GM18858 (cell line): ENCODE measurements around the gene CEMP1.

Experiments
- ATAC-seq: cut with Tn5 transposase; IDR thresholded peaks from one replicate; pipeline ENCODE4 v1.9.1; 2021; ENCODE audit not compliant: unreplicated experiment

CEMP1 gene

GRCh38 chr16:2520784-2521531 lies 10.2 kb downstream of the CEMP1 start:
- ATAC-seq, result no peak

- ATAC-seq, result no peak
Measured at GRCh38 chr16:2520097-2520783, 11.0 kb downstream of the CEMP1 start, which contains the start of gene AMDHD2. TSS of gene AMDHD2 (plus strand) at chr16:2520371. CDS start at chr16:2520459, 88 bp downstream.

GRCh38 chr16:2519711-2520080 lies 11.5 kb downstream of the CEMP1 start:
- ATAC-seq, result no peak

GRCh38 chr16:2518823-2519710 lies 12.1 kb downstream of the CEMP1 start:
- ATAC-seq, result no peak

GRCh38 chr16:2517954-2518605 lies 13.1 kb downstream of the CEMP1 start:
- ATAC-seq, result no peak

GRCh38 chr16:2516391-2517240 lies 14.6 kb downstream of the CEMP1 start:
- ATAC-seq, result no peak

- no peak for ATAC-seq
Measured at GRCh38 chr16:2515180-2515851, 15.9 kb downstream of the CEMP1 start.

GRCh38 chr16:2514333-2515179 lies 16.7 kb downstream of the CEMP1 start:
- no peak for ATAC-seq

GRCh38 chr16:2513405-2514332 lies 17.5 kb downstream of the CEMP1 start, which contains the start of gene ATP6V0C:
TSS of gene ATP6V0C (plus strand) at chr16:2513952. CDS start at chr16:2514104, 152 bp downstream.
- peak; percentile 67 for ATAC-seq

GRCh38 chr16:2512735-2513404 lies 18.3 kb downstream of the CEMP1 start:
- no peak for ATAC-seq

- no peak for ATAC-seq
Measured at GRCh38 chr16:2511996-2512734, 19.0 kb downstream of the CEMP1 start.

- no peak for ATAC-seq
Measured at GRCh38 chr16:2511128-2511800, 19.9 kb downstream of the CEMP1 start.

- ATAC-seq, result no peak
Measured at GRCh38 chr16:2508722-2509400, 22.3 kb downstream of the CEMP1 start.

- no peak for ATAC-seq
Measured at GRCh38 chr16:2507665-2508064, 23.5 kb downstream of the CEMP1 start.

GRCh38 chr16:2507052-2507659 lies 24.1 kb downstream of the CEMP1 start:
- ATAC-seq, result no peak
